Stimulated activated CD4-positive, alpha-beta T cell treated with anti-CD3 and anti-CD28 coated beads, Interleukin-12 subunit alpha, Interleukin-12 subunit beta, amount 100 ng/mL, for 24 hours (primary cell): ENCODE data around the gene MLKL.

ENCODE experiments used
- DNase-seq, 2 experiments: peaks; one replicate each; pipeline ENCODE4 v3.0.0-alpha.2; 2020; ENCODE audit warnings: low read depth in 2 of 2

MLKL gene

GRCh38 chr16:74651841-74652240, 48.8 kb downstream of the MLKL start:
- DNase-seq: no peak

- no peak for DNase-seq
Measured at GRCh38 chr16:74650966-74651567, 49.6 kb downstream of the MLKL start.

GRCh38 chr16:74649839-74650504, 50.7 kb downstream of the MLKL start:
- DNase-seq: no peak

- no peak for DNase-seq
Measured at GRCh38 chr16:74641969-74642368, 58.7 kb downstream of the MLKL start.

- no peak for DNase-seq
Measured at GRCh38 chr16:74637742-74638453, 62.8 kb downstream of the MLKL start.

- no peak for DNase-seq
Measured at GRCh38 chr16:74635303-74635702, 65.4 kb downstream of the MLKL start.

GRCh38 chr16:74633686-74634085, 67.0 kb downstream of the MLKL start:
- no peak for DNase-seq

GRCh38 chr16:74627506-74628220, 73.0 kb downstream of the MLKL start:
- DNase-seq: no peak

- DNase-seq: no peak
Measured at GRCh38 chr16:74626741-74627416, 73.8 kb downstream of the MLKL start.

- no peak for DNase-seq
Measured at GRCh38 chr16:74625500-74626350, 74.9 kb downstream of the MLKL start.

- DNase-seq: no peak
Measured at GRCh38 chr16:74623839-74624235, 76.8 kb downstream of the MLKL start.

GRCh38 chr16:74623214-74623838, 77.3 kb downstream of the MLKL start:
- DNase-seq: no peak

GRCh38 chr16:74622005-74622404, 78.7 kb downstream of the MLKL start:
- DNase-seq: no peak
